ENCODE measurements around the gene RAB4B.
"Not testable (repeated sequence)": the region's sequence is repeated elsewhere in the genome, so short reads cannot be mapped to it uniquely, and the experiment has no call there.

The RAB4B gene, protein sequence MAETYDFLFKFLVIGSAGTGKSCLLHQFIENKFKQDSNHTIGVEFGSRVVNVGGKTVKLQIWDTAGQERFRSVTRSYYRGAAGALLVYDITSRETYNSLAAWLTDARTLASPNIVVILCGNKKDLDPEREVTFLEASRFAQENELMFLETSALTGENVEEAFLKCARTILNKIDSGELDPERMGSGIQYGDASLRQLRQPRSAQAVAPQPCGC

DNA sequence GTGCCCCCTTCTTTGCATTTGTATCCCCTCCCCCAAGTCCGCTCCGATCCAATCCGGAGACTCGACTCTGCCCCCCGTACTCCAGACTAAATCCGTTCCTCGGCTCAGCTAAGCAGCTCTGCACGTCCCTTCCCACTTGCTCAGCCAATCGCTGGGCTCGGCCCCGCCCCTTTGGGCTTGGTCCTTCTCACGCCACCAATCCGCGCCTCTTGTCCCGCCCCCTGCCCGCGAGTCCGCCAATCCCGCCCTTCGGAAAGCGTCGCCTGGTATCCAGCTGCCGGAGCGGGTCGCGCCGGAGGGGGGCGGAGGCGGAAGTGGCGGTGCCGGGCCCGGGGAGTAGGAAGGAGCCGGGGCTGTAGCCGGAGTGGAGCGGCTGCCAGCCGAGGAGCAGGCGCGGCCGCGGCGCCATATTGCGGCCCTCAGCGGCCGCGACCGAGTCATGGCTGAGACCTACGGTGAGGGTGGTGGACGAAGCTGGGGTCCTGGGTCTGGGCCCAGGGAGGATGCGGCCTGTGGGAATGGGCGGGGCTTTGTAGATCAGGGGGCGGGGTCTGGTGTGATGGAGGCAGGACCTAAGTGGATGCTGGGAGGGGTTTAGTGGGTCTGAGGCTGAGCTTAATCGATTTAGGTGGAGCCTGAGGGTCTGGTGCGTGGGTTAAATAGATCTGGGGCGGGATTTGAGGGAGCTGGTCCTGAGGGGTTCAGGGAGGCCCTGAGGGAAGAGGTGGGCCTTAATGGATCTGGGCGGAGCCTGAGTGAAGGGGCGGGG, at the start of gene RAB4B:
TSS of gene RAB4B (plus strand) at position 311 of the 769 bp plus-strand sequence. CDS start at position 440, 129 bp downstream.
- peak within 1 kb of the TSS; percentile 92 for H3K27ac Mint-ChIP-seq
- H3K4me1 Mint-ChIP-seq, result peaks cover 61% of the 10 kb centered on the region
- H3K4me3 Mint-ChIP-seq, result peak within 1 kb of the TSS; percentile 86
- ATAC-seq, result peak; percentile 90
- peaks cover 29% of the 10 kb centered on the region for H3K36me3 Mint-ChIP-seq
- no peaks in the 10 kb centered on the region for H3K9me3 Mint-ChIP-seq
- H3K27me3 Mint-ChIP-seq, result no peaks in the 10 kb centered on the region

DNA sequence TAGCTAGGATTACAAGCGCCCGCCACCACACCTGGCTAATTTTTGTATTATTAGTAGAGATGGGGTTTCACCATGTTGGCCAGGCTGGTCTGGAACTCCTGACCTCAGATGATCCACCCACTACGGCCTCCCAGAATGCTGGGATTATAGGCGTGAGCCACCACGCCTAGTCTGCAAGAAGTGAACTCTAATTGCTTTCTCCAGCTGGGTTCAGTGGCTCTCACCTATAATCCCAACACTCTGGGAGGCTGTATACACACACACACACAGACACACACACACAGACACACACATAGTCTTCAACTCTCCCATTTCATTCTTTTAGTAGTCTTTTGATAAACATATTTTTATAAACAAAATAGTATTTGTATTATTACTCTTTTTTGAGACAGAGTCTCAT, 48.0 kb upstream of the RAB4B start:
- not testable (repeated sequence) for H3K27me3 Mint-ChIP-seq, H3K4me1 Mint-ChIP-seq, H3K4me3 Mint-ChIP-seq, ATAC-seq, H3K9me3 Mint-ChIP-seq, H3K27ac Mint-ChIP-seq
- peaks cover 56% of the 10 kb centered on the region for H3K36me3 Mint-ChIP-seq

DNA sequence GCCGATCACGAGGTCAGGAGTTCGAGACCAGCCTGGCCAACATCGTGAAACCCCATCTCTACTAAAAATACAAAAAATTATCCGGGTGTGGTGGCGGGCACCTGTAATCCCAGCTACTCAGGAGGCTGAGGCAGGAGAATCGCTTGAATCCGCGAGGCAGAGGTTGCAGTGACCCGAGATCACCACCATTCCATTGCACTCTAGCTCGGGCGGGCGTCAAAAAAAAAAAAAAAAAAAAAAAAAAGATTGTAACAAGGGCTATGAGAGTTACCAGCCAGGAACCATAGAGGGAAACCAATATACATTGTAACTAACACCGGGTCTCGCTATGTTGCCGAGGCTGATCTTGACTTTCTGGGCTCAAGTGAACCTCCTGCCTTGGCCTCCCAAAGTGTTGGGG, 45.7 kb upstream of the RAB4B start:
- H3K27me3 Mint-ChIP-seq, H3K4me3 Mint-ChIP-seq, ATAC-seq, H3K9me3 Mint-ChIP-seq, H3K4me1 Mint-ChIP-seq, H3K27ac Mint-ChIP-seq: not testable (repeated sequence)
- peaks cover 59% of the 10 kb centered on the region for H3K36me3 Mint-ChIP-seq

DNA sequence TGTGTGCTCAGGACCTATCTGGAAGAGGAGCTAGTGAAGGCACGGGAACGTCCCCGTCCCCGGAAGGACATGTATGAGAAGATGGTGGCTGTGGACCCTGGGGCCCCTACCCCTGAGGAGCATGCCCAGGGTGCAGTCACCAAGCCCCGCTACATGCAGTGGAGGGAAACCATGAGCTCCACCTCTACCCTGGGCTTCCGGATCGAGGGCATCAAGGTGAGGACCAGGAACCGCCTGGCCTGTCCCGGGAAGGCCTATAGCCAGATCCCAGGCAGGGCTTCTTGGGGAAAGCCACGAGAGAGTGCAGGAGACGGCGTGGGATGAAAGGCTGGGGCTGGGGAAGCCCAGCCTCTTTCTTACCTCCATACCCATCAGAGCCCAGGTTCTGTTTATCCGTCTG, 44.9 kb upstream of the RAB4B start:
- Mint-ChIP-seq H3K4me1 (no peaks in the 10 kb centered on the region), H3K4me3 (no peak overlapping the region), H3K27ac (no peak overlapping the region), H3K27me3 (no peaks in the 10 kb centered on the region), H3K36me3 (peaks cover 64% of the 10 kb centered on the region), H3K9me3 (no peaks in the 10 kb centered on the region)
- ATAC-seq, result no peak

DNA sequence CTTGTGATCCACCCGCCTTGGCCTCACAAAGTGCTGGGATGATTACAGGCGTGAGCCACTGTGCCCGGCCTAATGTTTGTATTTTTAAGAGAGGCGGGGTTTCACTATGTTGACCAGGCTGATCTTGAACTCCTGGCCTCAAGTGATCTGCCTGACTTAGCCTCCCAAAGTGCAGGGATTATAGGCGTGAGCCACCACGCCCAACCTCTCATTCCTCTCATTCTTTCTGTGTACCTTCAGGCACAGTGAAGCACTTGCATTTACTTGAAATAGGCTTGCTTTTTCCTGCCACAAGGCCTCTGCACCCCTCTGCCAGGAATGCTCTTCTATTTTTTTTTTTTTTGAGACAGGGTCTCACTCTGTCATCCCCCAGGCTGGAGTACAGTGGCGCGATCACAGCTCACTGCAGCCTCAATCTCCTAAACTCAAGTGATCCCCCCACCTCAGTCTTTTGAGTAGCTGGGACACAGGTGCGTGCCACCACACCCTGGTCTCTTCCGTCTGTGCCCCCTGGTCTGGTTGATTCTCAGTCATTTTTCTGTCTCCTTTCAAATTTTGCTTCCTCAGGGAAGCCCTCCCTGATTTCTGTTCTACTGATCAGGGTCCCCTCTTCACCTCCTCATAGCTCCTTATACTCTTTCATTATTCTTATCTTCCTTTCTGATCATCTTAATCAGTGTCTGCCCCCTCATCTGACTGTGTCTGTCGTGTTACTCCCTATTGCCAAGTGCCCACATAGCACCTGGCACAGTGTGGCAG, 42.9 kb upstream of the RAB4B start:
- Mint-ChIP-seq H3K4me1 (no peaks in the 10 kb centered on the region), H3K36me3 (peaks cover 75% of the 10 kb centered on the region), H3K27ac (no peak overlapping the region), H3K4me3 (no peak overlapping the region), H3K27me3 (no peaks in the 10 kb centered on the region), H3K9me3 (no peaks in the 10 kb centered on the region)
- ATAC-seq, result no peak

DNA sequence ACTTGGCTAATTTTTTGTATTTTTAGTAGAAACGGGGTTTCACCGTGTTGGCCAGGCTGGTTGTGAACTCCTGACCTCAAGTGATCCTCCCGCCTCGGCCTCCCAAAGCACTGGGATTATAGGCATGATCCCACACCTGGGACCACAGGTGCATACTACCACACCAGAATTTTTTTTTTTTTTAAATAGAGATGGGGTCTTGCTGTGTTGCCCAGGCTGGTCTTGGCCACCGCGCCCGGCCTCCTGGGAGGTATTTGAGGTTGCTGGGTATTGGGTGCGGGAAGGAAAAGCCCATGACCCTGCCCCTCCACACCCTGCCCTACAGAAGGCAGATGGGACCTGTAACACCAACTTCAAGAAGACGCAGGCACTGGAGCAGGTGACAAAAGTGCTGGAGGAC, 41.4 kb upstream of the RAB4B start:
- no peaks in the 10 kb centered on the region for H3K27me3 Mint-ChIP-seq
- H3K36me3 Mint-ChIP-seq, result peaks cover 61% of the 10 kb centered on the region
- no peak for ATAC-seq
- H3K27ac Mint-ChIP-seq, result no peak overlapping the region
- no peaks in the 10 kb centered on the region for H3K9me3 Mint-ChIP-seq
- H3K4me3 Mint-ChIP-seq, result no peak overlapping the region
- H3K4me1 Mint-ChIP-seq, result no peaks in the 10 kb centered on the region

DNA sequence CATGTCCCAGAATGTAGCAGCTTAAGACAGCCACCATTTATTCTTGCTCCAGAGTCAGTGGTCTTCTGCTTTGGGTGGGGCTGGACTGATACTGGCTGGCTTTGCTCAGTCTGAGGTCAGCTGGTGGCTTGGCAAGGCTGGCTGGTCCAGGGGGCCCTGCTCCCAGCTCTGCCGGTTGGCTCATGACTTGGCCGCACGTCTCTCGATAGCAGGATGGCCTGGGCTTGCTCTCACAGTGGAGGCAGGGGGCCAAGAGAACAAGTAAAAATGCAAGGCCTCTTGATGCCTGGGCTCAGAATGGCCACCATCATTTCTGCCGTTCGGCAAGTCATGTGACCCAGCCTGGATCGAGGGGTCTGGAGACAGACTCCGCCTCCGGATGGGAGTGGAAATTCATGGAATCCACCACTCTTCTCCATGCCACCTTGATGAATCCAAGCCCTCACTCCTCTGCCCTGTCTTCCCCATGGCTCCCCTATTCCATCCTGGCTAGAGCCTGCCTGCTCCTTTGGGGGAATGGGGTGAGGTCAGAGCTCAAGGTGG, 40.9 kb upstream of the RAB4B start:
- Mint-ChIP-seq H3K27ac (no peak overlapping the region), H3K27me3 (no peaks in the 10 kb centered on the region), H3K36me3 (peaks cover 57% of the 10 kb centered on the region), H3K4me1 (no peaks in the 10 kb centered on the region), H3K9me3 (no peaks in the 10 kb centered on the region), H3K4me3 (no peak overlapping the region)
- no peak for ATAC-seq

DNA sequence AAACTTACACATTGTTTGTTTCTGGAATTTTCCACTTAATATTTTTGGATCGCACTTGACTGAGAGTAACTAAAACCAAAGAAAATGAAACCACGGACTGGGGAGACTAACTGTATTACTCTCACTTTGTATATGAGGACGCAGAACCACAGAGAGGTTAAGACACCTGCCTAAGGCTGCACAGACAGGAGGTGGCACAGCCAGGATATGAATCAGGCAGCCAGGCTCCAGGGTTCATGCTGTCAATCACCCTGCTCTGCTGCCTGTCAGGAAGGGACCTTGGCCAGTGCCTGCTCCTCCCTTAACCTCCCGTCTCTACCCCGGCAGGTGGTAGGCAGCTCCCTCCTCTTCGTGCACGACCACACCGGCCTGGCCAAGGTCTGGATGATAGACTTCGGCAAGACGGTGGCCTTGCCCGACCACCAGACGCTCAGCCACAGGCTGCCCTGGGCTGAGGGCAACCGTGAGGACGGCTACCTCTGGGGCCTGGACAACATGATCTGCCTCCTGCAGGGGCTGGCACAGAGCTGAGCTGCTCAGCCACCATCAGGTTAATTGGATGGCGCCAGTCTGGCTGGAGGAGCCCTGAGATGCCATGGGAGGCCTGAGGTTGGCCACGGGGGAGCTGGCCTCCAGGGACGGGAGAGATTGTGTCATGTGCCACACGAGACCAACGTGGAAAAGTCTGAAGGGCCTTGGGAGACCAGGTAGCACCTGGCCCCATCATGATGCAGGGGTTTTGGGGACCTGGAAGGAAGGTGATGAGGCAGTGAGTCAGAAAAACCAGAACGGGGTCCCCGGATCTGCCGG, 38.8 kb upstream of the RAB4B start:
- Mint-ChIP-seq H3K4me1 (no peaks in the 10 kb centered on the region), H3K27me3 (no peaks in the 10 kb centered on the region), H3K27ac (no peak overlapping the region), H3K4me3 (no peak overlapping the region), H3K36me3 (peaks cover 39% of the 10 kb centered on the region), H3K9me3 (no peaks in the 10 kb centered on the region)
- no peak for ATAC-seq

DNA sequence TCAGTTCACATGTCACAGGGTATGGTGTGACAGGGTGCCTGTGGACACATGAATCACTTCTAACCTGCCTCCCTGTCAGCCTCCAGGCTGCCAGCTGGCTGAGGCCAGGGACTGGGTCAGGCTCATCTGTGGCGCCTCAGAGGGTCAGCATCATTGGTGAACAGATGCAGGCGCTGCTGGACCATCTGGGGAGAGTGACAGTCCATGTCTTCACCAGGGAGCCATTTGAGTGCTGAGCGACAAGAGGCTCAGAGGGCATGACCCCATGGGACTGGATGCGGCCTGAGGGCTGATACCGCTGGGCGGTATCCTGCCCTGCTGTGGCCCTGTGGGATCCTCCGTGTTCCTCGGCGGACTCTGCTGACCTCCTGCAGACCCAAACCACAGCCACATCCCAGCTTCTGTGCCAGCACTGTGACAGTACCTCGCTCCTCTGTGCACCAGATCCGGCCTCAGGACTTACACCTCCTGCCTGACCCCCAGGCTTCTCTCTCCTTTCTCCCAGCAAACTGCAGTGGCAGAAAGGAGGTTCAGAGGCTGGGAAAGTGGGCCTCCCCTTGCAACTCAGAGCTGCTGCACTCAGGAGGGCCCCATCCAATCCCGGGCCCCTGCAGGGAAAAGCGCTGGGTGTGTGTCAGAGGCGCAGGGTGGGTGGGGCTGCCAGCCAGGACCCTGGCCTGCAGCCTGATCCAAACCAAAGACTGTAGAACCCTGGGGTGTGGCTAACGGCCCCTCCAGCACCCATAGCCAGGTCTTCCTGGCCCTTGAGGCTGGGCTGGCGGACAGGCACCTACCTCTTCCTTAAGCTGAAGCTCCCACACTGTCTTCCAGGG, 38.0 kb upstream of the RAB4B start:
- H3K4me3 Mint-ChIP-seq, result no peak overlapping the region
- H3K9me3 Mint-ChIP-seq, result no peaks in the 10 kb centered on the region
- no peaks in the 10 kb centered on the region for H3K27me3 Mint-ChIP-seq
- no peaks in the 10 kb centered on the region for H3K4me1 Mint-ChIP-seq
- peaks cover 32% of the 10 kb centered on the region for H3K36me3 Mint-ChIP-seq
- no peak for ATAC-seq
- no peak overlapping the region for H3K27ac Mint-ChIP-seq

DNA sequence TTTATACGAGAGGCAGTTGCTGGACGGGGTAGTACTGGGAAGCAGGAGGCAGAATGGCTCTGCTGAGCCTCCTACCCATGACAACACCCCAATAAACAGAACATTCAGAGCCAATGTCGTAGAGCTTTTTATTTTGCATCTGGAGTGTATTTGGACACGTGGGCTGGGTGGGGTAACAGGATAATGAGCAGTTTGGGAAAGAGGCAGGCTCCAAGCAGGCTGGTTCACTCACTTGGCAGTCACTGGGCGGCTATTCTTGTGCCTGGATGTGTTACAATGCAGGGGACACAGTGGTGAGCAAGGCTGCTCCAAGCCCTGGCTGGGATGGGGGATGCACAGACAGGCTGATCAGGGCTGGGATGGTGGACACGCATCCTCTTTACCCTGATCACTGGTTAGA, 37.3 kb upstream of the RAB4B start:
- H3K4me3 Mint-ChIP-seq, result no peak overlapping the region
- no peaks in the 10 kb centered on the region for H3K4me1 Mint-ChIP-seq
- H3K27me3 Mint-ChIP-seq, result no peaks in the 10 kb centered on the region
- peaks cover 25% of the 10 kb centered on the region for H3K36me3 Mint-ChIP-seq
- ATAC-seq, result no peak
- no peaks in the 10 kb centered on the region for H3K9me3 Mint-ChIP-seq
- no peak overlapping the region for H3K27ac Mint-ChIP-seq

DNA sequence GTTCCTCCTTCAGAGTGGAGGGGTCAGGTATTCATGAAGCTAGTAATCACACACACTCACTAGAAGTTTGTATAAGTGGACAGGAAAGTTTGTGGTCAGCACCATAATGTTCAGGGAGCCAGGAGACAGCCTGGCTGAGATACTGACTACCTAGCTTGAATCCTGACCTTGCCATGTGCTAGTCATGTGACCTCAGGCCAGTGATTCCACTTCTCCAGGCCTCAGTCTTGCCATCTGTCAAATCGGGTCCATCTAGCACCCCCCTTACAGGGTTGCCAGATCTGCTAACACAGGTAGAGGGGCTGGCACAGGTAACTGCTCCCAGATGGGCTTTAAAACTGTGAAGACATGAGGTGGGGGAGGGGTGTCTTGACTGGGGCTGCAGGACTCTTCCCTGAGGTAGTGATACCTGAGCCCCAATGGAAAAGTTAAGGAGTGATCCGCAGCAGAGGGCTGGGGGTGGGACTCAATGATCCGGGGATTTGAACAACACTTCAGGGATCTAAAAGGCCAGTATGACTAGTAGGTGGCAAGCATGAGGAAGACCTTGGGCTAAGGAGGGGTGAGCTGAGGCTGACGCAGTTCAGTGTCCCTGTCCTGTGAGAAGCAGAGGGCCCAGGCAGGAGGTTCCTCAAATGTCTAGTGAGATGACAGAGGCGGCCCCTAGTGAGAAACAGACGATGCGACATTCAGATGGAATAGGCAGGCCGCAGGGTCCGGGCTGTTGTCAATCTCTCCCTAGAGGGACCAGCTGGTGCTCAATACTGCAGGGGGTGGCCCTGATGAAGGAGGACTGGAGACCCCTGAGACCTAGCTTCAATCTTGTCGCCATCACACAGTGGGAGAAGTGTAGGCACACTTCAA, 36.3 kb upstream of the RAB4B start:
- Mint-ChIP-seq H3K27ac (no peak overlapping the region), H3K9me3 (no peaks in the 10 kb centered on the region), H3K4me3 (no peak overlapping the region), H3K27me3 (no peaks in the 10 kb centered on the region), H3K36me3 (peaks cover 18% of the 10 kb centered on the region), H3K4me1 (no peaks in the 10 kb centered on the region)
- ATAC-seq, result no peak

DNA sequence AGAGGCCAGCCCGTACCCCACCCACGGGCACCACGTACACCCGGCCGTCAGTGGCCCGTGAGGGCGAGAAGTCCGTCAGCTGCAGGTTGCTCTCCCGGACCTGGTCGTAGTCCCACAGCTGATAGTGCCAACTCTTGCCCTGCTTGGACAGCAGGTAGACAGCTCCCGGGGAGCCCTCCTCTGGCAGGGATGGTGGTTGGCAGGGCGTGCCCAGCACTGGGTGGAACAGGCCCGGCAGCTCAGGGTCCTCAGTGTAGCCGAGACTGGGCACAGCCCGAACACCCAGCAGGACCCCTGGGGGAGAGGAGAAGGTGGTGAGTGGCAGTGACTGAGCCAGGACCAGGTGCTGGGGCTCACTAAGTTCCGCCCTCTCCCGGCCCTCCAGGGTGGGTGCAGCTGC, 35.6 kb upstream of the RAB4B start:
- peak; percentile 18 for ATAC-seq
- Mint-ChIP-seq H3K9me3 (no peaks in the 10 kb centered on the region), H3K4me1 (no peaks in the 10 kb centered on the region), H3K27me3 (no peaks in the 10 kb centered on the region), H3K27ac (no peak overlapping the region), H3K4me3 (no peak overlapping the region), H3K36me3 (peaks cover 15% of the 10 kb centered on the region)

DNA sequence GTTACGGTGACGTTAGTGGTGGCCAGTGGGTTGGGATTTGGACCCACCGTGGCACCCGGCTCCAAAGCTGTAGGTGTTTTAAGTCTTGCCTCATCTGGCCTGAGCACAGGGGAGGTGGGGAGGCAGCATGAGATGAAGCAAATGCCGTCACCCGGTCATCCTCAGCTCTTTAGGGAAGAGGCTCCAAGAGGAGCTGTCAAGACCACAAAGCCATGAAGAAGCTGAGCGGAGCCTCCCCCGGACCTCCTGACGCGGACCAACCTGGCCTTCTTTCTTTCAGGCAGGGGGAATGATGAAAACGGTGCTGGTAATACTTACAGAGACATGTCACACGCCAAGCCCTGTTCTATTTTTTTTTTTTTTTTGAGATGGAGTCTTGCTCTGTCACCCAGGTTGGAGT, 35.2 kb upstream of the RAB4B start:
- no peak overlapping the region for H3K27ac Mint-ChIP-seq
- peaks cover 1% of the 10 kb centered on the region for H3K4me1 Mint-ChIP-seq
- no peak for ATAC-seq
- no peaks in the 10 kb centered on the region for H3K27me3 Mint-ChIP-seq
- H3K36me3 Mint-ChIP-seq, result peaks cover 11% of the 10 kb centered on the region
- no peaks in the 10 kb centered on the region for H3K9me3 Mint-ChIP-seq
- H3K4me3 Mint-ChIP-seq, result no peak overlapping the region

Measured in stimulated activated memory B cell treated with anti-CD40 and anti-IgM and Interleukin-4, amounts not matched to agents 10 μg/mL and 1 μg/mL and 100 μg/mL, for 72 hours (primary cell).